GM12878 (cell line): ENCODE measurements around the gene PIGU.

Experiments
- CREB1 ChIP-seq: IDR thresholded peaks from 2 replicates; pipeline ENCODE4 v1.6.1; 2012; ENCODE audit warnings: low read depth, mild to moderate bottlenecking, inconsistent platforms
- CTCF ChIP-seq, 3 experiments: IDR thresholded peaks in 2 of 3; conservative IDR thresholded peaks in 1 of 3; 2 replicates each; pipeline ENCODE4 v1.5.1; 2011; ENCODE audit warnings: low read depth in 3 of 3, low read length in 3 of 3, mild to moderate bottlenecking in 3 of 3, control low read depth in 2 of 3, moderate library complexity in 2 of 3, inconsistent platforms in 1 of 3, mixed read lengths in 1 of 3; ENCODE audit not compliant: control insufficient read depth in 2 of 3, insufficient read depth in 1 of 3; ENCODE audit errors: extremely low read depth in 1 of 3
- MTA2 ChIP-seq: fragments of 450-650 bp; IDR thresholded peaks from 2 replicates; pipeline ENCODE4 v1.6.1; 2016; ENCODE audit warnings: low read depth, mild to moderate bottlenecking, moderate library complexity
- NFYB ChIP-seq: IDR thresholded peaks from 2 replicates; pipeline ENCODE4 v1.6.1; 2011; ENCODE audit warnings: low read depth, mild to moderate bottlenecking, low read length, improper control_type of control experiment, moderate library complexity; ENCODE audit not compliant: insufficient read depth

GRCh38 chr20:34530342-34530741 lies 146.6 kb downstream of the PIGU start:
- TF ChIP-seq MTA2 (no peak), CTCF (IDR thresholded peaks at IDR 0.05 in 2 of 3, conservative IDR thresholded peaks at IDR 0.05 in 1 of 3; ENCODE audit: control insufficient read depth in 2 of 3, extremely low read depth in 1 of 3, insufficient read depth in 1 of 3, low read depth in 3 of 3, low read length in 3 of 3) (no peak), CREB1 (no peak), NFYB (no peak)
